H1 (cell line): ENCODE measurements around the gene RERE. TPM values are rescaled to one million over a fixed set of nuclear protein-coding genes. Genes with fewer than 3 reads are reported as not detected.

ENCODE experiments used
- KDM4A ChIP-seq: IDR thresholded peaks from one replicate; pipeline ENCODE4 v1.7.1; 2012; ENCODE audit warnings: low read depth, mild to moderate bottlenecking, moderate library complexity, low read length, inconsistent platforms; ENCODE audit not compliant: severe bottlenecking
- KDM5A ChIP-seq: fragments of 200-600 bp; IDR thresholded peaks from 2 replicates; pipeline ENCODE4 v1.7.1; 2012; ENCODE audit warnings: mild to moderate bottlenecking, low read length, inconsistent platforms, mixed read lengths
- SP2 ChIP-seq: IDR thresholded peaks from 2 replicates; pipeline ENCODE4 v1.6.1; 2012; ENCODE audit warnings: mild to moderate bottlenecking, low read length, inconsistent platforms
- TCF12 ChIP-seq: IDR thresholded peaks from 2 replicates; pipeline ENCODE4 v1.6.1; 2011; ENCODE audit warnings: low read depth, mild to moderate bottlenecking, low read length
- polyA plus RNA-seq, 7 experiments: library from polyadenylated mRNA; depleted of rRNA in 3 of 7; stranded (reverse) in 5 of 7; unstranded in 2 of 7; fragments of >200 nt in 5 of 7; fragments of 200-250 nt in 2 of 7; gene quantifications; 1 replicate in 5 of 7; 2 replicates in 1 of 7; 4 replicates in 1 of 7; pipeline versions ENCODE4 v1.2.1 to v1.2.3, GENCODE V29; 2011 to 2013; ENCODE audit warnings: missing spikeins in 2 of 7, mixed read lengths in 2 of 7
- total RNA-seq: library from RNA; stranded (reverse); fragmentation: NEBNext Ultra II Directional; extraction: Animal tissue kit (Norgen Biotek cat#: 25700); gene quantifications from 2 replicates; pipeline ENCODE4 v1.2.1, GENCODE V29; 2021
- TF ChIP-seq, protein P1 (sequence below), 3 experiments: IDR thresholded peaks; 1 replicate in 2 of 3; 2 replicates in 1 of 3; pipeline versions ENCODE4 v1.5.1 to v1.6.1; 2011; ENCODE audit warnings: low read length in 3 of 3, mild to moderate bottlenecking in 3 of 3, inconsistent platforms in 2 of 3, low read depth in 1 of 3, moderate library complexity in 1 of 3; ENCODE audit not compliant: insufficient read depth in 1 of 3; ENCODE audit errors: control extremely low read depth in 1 of 3
- TF ChIP-seq, protein P2 (sequence below): fragments of 300-600 bp; sonication (generic); IDR thresholded peaks from 2 replicates; pipeline ENCODE4 v1.7.1; 2012; ENCODE audit warnings: low read length, moderate library complexity, mild to moderate bottlenecking, inconsistent platforms; ENCODE audit not compliant: insufficient replicate concordance
- TF ChIP-seq, protein P3 (sequence below): IDR thresholded peaks from 2 replicates; pipeline ENCODE4 v1.6.1; 2012; ENCODE audit warnings: inconsistent platforms

Gene RERE
- total and polyA plus RNA-seq, 2 of the 8 experiments (the other 6 are each of a cell fraction or from before 2014, with no cell fraction given) = 15.3 to 142 TPM

DNA sequence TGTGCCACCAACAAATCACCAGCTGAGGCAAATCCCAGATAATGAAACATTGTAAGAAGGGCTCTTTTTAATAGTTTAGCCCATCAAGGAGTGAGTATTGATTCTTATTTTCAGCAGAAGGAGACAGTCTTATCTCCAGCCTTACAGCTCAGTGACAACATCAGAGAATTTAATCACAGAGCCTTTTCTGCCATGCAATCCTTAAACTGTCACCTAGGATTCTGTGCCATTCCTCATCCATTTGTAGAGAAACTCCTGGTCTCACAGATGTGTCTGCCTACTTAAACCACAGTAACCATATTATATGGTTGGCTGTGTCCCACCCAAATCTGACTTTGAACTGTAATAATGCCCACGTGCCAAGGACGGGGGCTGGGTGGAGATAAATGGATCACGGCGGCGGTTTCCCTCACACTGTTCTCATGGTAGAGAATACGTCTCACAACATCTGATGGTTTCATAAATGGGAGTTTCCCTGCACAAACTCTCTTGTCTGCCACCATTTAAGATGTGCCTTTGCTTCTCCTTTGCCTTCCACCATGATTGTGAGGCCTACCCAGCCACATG lies 217.7 kb downstream of the RERE start (continued):
- TF ChIP-seq, protein P1, sequence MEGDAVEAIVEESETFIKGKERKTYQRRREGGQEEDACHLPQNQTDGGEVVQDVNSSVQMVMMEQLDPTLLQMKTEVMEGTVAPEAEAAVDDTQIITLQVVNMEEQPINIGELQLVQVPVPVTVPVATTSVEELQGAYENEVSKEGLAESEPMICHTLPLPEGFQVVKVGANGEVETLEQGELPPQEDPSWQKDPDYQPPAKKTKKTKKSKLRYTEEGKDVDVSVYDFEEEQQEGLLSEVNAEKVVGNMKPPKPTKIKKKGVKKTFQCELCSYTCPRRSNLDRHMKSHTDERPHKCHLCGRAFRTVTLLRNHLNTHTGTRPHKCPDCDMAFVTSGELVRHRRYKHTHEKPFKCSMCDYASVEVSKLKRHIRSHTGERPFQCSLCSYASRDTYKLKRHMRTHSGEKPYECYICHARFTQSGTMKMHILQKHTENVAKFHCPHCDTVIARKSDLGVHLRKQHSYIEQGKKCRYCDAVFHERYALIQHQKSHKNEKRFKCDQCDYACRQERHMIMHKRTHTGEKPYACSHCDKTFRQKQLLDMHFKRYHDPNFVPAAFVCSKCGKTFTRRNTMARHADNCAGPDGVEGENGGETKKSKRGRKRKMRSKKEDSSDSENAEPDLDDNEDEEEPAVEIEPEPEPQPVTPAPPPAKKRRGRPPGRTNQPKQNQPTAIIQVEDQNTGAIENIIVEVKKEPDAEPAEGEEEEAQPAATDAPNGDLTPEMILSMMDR (IDR thresholded peaks at IDR 0.05; ENCODE audit: control extremely low read depth in 1 of 3, insufficient read depth in 1 of 3, low read depth in 1 of 3, low read length in 3 of 3) = no peak
- TF ChIP-seq, protein P2, sequence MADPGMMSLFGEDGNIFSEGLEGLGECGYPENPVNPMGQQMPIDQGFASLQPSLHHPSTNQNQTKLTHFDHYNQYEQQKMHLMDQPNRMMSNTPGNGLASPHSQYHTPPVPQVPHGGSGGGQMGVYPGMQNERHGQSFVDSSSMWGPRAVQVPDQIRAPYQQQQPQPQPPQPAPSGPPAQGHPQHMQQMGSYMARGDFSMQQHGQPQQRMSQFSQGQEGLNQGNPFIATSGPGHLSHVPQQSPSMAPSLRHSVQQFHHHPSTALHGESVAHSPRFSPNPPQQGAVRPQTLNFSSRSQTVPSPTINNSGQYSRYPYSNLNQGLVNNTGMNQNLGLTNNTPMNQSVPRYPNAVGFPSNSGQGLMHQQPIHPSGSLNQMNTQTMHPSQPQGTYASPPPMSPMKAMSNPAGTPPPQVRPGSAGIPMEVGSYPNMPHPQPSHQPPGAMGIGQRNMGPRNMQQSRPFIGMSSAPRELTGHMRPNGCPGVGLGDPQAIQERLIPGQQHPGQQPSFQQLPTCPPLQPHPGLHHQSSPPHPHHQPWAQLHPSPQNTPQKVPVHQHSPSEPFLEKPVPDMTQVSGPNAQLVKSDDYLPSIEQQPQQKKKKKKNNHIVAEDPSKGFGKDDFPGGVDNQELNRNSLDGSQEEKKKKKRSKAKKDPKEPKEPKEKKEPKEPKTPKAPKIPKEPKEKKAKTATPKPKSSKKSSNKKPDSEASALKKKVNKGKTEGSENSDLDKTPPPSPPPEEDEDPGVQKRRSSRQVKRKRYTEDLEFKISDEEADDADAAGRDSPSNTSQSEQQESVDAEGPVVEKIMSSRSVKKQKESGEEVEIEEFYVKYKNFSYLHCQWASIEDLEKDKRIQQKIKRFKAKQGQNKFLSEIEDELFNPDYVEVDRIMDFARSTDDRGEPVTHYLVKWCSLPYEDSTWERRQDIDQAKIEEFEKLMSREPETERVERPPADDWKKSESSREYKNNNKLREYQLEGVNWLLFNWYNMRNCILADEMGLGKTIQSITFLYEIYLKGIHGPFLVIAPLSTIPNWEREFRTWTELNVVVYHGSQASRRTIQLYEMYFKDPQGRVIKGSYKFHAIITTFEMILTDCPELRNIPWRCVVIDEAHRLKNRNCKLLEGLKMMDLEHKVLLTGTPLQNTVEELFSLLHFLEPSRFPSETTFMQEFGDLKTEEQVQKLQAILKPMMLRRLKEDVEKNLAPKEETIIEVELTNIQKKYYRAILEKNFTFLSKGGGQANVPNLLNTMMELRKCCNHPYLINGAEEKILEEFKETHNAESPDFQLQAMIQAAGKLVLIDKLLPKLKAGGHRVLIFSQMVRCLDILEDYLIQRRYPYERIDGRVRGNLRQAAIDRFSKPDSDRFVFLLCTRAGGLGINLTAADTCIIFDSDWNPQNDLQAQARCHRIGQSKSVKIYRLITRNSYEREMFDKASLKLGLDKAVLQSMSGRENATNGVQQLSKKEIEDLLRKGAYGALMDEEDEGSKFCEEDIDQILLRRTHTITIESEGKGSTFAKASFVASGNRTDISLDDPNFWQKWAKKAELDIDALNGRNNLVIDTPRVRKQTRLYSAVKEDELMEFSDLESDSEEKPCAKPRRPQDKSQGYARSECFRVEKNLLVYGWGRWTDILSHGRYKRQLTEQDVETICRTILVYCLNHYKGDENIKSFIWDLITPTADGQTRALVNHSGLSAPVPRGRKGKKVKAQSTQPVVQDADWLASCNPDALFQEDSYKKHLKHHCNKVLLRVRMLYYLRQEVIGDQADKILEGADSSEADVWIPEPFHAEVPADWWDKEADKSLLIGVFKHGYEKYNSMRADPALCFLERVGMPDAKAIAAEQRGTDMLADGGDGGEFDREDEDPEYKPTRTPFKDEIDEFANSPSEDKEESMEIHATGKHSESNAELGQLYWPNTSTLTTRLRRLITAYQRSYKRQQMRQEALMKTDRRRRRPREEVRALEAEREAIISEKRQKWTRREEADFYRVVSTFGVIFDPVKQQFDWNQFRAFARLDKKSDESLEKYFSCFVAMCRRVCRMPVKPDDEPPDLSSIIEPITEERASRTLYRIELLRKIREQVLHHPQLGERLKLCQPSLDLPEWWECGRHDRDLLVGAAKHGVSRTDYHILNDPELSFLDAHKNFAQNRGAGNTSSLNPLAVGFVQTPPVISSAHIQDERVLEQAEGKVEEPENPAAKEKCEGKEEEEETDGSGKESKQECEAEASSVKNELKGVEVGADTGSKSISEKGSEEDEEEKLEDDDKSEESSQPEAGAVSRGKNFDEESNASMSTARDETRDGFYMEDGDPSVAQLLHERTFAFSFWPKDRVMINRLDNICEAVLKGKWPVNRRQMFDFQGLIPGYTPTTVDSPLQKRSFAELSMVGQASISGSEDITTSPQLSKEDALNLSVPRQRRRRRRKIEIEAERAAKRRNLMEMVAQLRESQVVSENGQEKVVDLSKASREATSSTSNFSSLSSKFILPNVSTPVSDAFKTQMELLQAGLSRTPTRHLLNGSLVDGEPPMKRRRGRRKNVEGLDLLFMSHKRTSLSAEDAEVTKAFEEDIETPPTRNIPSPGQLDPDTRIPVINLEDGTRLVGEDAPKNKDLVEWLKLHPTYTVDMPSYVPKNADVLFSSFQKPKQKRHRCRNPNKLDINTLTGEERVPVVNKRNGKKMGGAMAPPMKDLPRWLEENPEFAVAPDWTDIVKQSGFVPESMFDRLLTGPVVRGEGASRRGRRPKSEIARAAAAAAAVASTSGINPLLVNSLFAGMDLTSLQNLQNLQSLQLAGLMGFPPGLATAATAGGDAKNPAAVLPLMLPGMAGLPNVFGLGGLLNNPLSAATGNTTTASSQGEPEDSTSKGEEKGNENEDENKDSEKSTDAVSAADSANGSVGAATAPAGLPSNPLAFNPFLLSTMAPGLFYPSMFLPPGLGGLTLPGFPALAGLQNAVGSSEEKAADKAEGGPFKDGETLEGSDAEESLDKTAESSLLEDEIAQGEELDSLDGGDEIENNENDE = no peak
- TF ChIP-seq KDM5A = no peak
- no peak for TF ChIP-seq KDM4A
- TF ChIP-seq TCF12 = no peak
- TF ChIP-seq SP2 = no peak
- TF ChIP-seq, protein P3, sequence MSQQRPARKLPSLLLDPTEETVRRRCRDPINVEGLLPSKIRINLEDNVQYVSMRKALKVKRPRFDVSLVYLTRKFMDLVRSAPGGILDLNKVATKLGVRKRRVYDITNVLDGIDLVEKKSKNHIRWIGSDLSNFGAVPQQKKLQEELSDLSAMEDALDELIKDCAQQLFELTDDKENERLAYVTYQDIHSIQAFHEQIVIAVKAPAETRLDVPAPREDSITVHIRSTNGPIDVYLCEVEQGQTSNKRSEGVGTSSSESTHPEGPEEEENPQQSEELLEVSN = no peak
